NCI-H1105 (cell line): Measurements from ENCODE around the gene NT5C2.
"Not testable (repeated sequence)": the region's sequence is repeated elsewhere in the genome, so short reads cannot be mapped to it uniquely, and the experiment has no call there.

ENCODE experiments used
- DNase-seq: peaks from one replicate; lab custom pipeline; 2025; lab: John Stamatoyannopoulos, UW

Gene NT5C2

DNA sequence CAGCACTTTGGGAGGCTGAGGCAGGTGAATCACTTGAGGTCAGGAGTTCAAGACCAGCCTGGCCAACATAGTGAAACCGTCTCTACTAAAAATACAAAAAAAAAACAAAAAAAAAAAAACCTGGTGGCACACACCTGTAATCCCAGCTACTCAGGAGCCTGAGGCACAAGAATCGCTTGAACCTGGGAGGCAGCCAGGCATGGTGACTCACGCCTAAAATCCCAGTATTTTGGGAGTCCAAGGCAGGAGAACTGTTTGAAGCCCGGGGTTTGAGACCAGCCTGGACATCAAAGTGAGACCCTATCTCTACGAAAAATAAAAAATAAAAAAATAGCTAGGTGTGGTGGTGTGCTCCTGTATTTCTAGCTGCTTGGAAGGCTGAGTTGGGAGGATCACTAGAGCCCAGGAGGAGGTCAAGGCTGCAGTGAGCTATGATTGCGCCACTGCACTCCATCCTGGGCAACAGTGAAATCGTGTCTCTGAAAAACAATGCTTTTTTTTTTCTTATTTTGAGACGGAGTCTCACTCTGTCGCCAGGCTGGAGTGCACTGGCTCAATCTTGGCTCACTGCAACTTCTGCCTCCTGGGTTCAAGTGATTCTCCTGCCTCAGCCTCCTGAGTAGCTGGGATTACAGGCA is 29.2 kb downstream of the NT5C2 start:
- DNase-seq, result not testable (repeated sequence)

DNA sequence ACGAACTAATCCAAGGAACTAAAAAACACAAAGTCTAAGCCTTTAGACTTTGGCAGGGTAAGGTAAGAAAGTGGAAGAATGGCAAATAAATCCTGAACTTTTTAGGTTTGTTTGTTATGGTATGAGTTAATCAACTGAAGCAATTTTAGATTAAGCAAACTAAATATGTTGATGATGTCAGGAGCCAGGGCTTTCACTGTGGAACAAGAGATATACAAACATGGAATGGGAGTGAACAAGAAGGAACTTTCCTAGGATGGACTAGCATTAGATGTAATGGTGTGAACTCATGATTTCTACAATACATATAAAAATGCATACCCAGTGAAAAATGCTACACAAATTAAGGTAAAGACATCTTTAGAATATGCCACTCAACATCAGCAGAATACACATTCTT is 35.8 kb downstream of the NT5C2 start:
- DNase-seq, result no peak

DNA sequence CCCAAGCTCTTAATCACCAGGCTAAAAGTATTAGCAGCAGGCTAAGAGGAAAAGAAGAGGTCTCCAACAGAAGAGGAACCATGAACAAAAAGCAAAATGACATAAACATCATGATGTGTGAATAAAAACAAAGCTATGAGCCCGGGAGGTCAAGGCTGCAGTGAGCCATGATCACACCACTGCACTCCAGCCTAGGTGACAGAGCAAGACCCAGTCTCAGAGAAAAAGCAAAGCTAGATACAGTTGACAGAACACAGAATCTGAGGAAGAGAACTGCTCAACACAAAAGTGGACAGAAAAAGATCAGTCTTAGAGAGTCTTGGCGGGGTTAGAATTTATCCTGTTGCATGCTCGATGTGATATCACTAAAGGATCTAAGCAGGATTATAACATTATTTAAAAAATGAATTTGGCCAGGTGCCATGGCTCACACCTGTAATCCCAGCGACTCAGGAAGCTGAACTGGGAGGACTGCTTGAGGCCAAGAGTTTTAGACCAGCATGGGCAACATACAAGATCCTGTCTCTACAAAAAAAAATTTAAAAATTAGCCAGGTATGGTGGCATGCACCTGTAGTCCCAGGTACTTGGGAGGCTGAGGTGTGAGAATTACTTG is 37.5 kb downstream of the NT5C2 start:
- no peak for DNase-seq

DNA sequence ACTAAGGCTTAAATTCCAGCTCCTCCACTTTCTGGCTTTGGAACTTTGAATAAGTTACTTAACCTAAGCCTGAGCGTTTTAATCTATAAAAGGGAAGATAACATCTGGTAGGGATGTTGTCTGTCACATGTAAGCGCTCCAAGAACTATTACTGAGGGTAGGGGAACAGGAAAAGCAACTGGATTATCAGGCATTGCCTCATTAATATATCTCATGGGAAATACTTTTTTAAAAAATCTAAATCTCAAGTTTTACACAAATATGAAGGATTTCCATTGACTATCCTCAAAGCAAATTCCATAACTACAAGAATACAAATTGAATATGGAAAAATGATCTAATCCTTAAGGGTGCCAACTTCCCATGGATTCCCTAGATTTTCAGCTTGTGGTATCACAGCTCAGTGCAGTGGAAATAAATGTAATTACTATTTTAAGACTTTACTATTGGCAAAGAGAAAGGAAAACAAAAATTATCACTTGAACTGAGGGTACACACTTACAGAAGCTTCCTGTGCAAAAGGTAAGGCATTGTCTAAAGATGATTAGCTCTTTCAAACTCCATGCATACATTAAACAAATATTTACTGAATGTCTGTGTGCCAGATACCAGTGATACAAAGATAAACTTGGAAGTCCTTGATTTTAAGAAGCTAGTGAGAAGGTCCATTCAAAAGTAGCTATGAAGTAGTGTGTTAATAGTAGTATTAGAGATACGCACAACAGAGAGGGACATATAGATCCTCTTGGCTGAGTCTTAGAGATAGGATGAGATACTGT is 38.4 kb downstream of the NT5C2 start:
- DNase-seq, result no peak

DNA sequence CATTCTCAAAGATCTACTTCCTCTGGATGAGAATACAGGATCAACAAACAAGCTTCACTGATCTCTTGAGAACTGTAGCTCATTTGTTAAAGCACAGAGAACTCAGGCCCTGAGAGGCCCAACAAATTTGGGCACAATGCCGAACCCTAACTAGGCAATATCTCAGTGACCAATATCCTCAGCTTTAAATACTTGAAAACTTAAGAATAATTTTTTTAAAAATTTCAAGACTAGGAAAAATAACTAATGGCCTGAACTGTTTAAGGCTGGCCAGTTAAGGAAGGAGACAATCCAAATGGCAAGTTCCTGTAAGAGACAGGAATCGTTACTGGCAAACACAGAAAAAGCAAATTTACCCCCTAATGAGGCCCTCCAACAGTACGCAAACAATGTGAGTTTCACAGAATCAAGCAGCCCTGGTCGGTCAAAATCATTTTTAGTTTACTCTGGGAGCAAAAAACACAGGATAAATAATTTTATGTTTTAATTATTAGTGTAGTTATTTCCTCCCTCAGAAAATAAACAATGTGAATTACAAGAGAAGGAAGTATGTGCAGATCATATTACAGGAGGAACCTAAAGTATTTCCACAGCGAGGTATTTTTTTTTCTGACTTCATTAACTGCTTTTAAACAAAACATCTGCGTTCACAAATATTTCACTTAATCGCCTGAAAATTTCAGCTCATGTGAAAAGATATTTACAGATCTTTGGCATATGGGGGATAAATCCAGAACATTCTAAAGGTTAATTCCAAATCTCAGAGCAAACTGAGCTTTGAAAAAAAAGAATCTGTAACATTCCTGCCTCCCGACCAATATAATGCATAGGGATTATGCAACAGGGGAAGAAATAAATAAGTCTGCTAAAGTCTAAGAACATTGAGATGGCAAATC is 39.5 kb downstream of the NT5C2 start:
- DNase-seq, result no peak

DNA sequence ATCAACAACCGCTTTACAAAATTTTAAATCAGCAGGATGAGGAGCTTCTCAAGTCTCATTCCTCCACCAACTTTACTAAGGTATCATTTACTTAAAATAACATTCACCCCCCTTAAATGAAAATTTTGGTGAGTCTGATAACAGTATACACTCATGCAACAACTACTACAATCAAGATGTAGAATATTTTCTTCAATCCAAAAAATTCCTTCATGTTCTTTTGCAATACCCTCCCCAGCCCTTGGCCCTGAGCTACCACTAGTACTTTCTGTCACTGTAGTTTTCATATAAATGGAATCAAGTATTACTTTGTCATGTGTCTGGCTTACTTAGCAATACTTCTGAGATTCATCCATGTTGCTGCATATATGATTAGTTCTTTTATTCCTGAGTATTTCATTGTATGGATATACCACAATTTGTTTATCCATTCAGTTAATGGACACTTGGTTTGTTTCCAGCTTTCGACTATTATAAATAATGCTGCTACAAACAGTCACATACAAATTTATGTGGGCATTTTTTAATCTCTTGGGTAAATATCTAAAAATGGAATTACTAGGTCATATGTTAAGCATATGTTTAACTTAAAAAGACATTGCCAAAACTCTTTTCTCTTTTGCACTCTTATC is 43.0 kb downstream of the NT5C2 start:
- no peak for DNase-seq

DNA sequence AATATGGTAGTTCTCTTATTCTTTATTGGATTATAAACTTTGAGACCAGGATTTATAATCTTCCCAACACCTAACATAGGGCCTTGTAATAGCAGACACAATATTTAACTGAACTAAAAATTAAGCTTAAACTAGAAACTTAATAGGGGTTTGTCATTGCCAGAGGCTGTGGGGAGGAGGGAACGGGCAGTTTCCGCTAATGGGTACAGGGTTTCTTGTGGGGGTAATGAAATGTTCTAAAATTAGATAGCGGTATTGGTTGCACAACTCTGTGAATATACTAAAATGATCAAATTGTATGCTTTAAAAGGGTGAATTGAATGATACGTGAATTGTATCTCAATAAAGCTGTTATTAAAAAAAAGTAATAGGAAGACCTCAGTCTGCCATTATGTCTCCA is 45.4 kb downstream of the NT5C2 start:
- no peak for DNase-seq

DNA sequence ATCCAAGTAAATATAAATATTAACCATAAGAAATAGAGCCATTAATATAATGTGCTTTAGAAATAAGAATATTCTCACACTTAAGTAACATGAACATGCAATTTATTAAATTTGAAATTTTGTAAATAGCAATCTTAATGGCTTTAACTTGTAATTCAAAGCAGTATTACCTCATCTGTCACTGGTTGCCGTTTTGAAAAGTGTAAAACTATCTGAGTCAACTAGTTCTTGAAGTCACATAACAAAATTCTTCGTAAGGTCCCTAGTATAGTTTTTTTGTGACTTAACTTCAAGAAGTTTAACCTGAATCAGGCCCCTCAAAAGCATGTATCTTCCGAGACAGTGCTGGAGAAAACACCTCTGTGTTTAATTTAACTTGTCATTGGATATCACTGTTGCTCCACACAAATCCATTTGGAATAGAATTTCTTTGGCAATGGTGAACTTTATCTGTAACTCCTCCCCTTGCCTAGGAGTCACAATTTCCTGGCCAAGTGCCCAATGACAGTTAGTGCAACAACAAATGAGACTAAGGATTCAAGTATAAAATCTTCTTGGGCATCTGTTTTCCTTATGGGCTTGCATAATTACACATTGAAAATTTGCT is 47.1 kb downstream of the NT5C2 start:
- no peak for DNase-seq

DNA sequence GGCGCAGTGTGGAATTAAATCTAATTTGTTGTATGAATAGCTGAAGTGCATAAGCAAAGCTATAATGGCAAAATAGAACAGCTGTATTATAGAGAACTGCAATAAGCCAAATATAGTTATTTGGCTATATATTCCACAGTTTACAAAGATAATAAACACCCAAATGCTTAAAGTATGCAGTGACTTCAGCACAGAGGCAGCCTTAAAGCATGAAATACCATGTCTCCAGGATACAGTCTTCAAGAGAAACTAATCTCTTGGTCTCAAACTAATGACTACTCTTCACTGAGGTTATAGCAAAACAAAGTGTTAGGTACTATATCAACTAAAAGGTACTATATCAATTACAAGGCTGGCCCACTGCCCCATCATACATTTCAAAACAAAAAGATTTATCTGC is 48.0 kb downstream of the NT5C2 start:
- DNase-seq, result no peak

DNA sequence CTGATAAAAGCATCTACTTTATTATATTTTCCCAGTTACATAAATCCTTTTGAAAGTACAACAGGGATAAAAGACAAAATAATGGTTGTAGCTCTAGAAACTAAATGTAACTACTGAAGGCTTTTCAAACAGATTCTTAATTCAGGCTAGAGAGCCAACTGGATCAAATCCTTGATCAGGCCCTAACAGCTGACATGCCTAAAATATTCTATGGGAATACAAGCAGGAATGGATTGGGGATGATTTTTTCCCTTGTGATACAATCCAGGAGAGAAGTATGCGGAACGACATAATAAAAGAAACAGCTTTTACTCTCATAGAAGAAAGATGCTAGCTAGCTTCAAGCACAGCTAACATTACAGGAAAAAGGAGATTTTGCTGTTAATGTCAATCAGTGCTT is 49.0 kb downstream of the NT5C2 start:
- DNase-seq, result no peak

DNA sequence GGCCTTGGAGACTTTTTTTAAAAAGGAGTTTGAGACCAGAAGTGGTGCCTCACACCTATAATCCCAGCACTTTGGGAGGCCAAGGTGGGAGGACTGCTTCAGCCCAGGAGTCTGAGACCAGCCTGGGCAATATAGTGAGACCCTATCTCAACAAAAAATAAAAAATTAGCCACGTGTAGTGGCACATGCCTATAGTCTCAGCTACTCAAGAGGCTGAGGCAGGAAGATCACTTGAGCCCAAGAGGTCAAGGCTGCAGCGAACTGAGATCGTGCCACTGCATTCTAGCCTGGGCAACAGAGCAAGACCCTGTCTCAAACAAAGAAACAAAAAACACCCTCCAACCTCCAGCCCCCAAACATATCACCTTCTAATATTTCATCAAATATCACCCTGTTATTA is 49.4 kb downstream of the NT5C2 start:
- not testable (repeated sequence) for DNase-seq

DNA sequence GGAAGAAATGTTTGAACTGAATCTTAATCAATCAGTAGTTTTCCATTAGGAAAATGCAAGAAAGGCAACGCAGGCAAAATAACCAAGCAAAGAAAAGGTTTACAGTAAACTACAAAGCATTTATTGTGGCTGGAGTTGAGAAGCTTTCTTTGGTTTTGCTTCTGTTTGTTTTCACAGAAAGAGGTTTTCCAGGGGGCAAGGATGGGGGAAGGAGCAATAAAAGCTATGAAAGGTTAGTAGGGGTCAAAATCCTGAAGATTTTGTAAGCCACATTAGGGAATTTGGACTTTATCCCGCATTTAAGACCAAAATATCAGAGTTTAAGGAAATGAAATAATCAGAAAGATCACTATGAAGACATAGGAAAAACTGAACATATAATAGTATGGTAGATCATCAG is 51.1 kb downstream of the NT5C2 start:
- DNase-seq, result no peak

DNA sequence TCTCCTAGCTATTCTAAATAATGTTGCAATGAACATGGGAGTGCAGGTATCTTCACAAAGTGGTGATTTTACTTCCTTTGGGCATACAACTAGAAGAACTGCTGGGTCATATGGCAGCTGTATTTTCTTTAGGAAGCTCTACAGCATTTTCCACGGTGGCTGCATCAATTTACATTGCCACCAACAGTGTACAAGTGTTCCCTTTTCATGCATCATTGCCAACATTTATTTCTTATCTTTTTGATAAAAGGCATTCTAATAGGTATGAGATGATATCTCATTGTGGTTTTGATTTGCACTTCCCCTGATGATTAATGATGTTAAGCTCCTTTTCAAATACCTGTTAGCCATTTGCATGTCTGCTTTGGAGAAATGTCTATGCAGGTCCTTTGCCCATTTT is 52.6 kb downstream of the NT5C2 start:
- no peak for DNase-seq

DNA sequence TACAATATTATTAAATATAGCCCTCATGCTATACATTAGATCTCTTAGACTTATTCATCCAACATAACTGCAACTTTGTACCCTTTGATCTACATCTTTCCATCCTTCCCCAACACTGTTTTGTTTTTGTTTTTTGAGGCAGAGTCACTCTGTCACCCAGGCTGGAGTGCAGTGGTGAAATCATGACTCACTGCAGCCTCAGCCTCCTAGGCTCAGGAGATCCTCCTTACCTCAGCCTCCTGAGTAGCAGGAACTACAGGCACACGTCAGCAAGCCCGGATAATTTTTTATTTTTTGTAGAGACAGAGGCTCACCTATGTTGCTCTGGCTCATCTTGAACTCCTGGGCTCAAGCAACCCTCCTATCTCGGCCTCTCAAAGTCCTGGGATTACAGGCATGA is 53.3 kb downstream of the NT5C2 start:
- DNase-seq, result no peak

DNA sequence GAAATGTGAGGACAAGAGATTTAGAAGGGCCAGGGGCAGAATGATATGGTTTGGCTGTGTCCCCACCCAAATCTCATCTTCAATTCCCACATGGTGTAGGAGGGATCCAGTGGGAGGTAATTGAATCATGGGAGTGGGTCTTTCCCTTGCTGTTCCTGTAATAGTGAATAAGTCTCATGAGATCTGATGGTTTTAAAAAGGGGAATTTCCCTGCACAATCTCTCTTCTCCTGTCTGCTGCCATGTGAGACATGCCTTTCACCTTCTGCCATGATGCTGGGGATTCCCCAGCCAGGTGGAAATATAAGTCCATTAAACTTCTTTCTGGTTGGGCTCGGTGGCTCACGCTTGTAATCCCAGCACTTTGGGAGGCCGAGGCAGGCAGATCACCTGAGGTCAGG is 57.9 kb downstream of the NT5C2 start:
- not testable (repeated sequence) for DNase-seq

DNA sequence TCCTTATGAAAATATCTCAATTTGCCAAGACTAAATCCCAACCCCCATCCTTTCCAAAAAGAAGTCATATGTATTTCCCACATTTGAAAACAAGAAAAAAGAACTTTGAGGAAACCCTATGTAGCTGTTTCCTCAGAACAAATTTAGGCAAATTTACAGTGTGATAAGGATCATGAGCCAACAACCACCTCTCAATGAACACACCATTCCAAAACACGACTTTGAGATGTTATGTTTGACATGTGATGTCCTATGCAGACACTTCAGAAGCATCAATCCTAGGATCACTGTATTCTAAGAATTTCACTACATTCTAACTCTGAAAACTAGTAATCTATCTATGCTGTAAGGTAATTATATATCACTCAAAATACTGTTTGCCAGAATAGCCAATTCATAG is 62.2 kb downstream of the NT5C2 start:
- DNase-seq, result no peak

DNA sequence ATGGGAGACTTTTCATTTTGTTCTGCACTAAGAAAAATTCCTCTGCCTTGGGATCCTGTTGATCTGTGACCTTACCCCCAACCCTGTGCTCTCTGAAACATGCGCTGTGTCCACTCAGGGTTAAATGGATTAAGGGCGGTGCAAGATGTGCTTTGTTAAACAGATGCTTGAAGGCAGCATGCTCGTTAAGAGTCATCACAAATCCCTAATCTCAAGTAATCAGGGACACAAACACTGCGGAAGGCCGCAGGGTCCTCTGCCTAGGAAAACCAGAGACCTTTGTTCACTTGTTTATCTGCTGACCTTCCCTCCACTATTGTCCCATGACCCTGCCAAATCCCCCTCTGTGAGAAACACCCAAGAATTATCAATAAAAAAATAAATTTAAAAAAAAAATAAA is 62.9 kb downstream of the NT5C2 start:
- not testable (repeated sequence) for DNase-seq

DNA sequence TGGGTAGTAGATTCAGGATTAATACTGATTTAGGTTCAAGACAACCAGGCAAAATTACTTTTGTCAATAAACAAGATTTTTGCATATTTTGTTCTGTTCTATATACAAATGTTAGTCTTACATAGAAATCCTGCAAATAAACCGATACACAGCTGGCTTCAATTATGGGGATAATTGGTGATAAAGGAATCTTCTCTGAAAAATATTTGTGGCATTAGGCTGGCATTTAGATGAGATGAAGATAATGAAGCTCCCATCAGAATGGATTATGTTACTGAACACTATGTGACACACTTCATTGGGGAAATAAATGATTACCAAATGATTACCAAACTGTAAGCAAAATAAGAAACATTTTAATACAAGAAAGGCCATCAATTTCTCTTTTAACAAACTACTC is 65.8 kb downstream of the NT5C2 start:
- no peak for DNase-seq

DNA sequence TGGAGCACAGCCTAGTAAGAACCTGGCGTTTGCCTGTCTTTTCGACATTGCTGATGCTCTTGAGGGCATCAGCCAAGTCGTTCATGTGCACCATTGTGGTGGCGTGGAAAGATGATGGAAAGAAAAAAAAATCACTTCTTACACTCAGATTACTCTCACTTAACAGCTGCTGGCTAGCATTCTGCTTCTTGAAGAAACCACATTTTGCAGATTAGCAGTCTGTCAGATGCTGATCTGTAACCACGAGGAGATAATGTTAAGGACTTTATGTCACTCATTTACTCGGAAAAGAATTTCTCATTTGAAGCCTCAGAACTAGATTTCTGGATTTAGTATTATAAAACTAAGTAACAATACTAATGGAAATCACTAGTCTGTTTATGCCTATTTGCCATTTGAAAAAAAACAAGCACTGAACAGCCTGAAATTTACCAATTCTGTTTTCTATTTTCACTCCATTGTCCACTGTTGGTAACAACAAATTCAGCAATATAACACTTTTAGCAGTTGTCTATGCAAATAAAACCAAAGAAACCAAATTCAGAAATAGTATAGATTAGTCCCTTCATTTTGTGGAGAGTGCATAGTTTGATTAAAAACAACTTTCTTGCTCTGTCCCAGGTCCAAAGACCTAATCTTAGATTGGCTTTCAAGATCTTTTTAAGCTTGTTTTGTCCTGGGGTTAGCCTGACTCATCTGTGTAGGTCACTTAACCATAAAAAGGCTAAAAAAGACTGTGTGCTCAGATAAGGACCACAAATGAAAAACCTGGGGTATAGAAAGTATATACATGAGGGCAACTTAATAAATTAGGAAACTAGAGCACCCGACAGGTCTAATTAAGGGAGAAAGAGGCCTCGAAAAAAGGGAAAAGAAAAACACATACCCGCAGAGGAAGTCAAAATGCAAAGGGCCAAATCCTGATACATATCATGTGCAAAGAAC is 67.5 kb downstream of the NT5C2 start:
- no peak for DNase-seq

DNA sequence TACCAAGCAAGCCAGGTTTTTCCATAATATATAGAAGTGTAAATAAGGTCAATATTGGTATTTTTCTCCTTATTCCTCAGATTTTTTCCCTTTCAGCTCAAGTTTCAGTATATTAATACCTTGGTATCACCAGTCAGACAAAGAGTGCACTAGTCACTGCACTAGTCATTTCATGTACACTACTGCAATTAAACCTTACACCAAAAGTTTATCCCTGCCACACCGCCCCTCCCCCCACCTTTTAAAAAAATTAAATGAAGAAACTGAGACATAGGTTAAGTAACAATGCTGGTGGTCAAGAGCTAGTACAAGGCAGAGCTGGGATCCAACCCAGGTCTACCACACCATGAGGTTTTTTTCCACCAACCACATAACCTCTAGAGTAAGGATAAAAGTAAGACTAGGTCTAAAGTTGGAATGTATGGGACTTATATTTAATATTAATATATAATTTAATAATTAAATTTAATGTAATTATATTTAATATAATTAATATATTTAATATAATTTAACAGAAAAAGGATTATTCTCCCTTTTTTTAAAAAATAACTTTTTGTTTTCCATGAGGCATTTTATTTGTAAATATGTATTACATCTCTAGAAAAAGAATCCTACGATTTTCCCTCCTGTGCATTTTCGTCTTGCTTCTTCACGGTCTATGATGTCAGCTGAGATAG is 68.5 kb downstream of the NT5C2 start:
- no peak for DNase-seq
